ENCODE measurements around the gene VAMP5. TPM values are rescaled to one million over a fixed set of nuclear protein-coding genes. Genes with fewer than 3 reads are reported as not detected.

Gene VAMP5
- total and polyA plus RNA-seq, 9 of the 15 experiments (the other 6 are each of a cell fraction or from before 2014, with no cell fraction given), result 0.54 to 1.9 (median 1.5) TPM; not detected in 2

GRCh38 chr2:85577386-85578242 lies 6.6 kb upstream of the VAMP5 start, which contains the start of gene VAMP8 (continued):
- TF ChIP-seq ATF4 (CRISPR knock-in tag; IDR thresholded peaks at IDR 0.05) (no peak), ZHX1 (conservative IDR thresholded peaks at IDR 0.05; ENCODE audit: low read length) (0 out of 2 replicates have a peak, but pooled peaks have one; percentile 38), ATF2 (CRISPR knock-in tag; IDR thresholded peaks at IDR 0.05) (no peak), ZNF217 (CRISPR knock-in tag; IDR thresholded peaks at IDR 0.05) (no peak), HINFP (tag; conservative IDR thresholded peaks at IDR 0.05; ENCODE audit: low read depth) (no peak), LCOR (CRISPR knock-in tag; IDR thresholded peaks at IDR 0.05) (no peak), DLX4 (CRISPR knock-in tag; IDR thresholded peaks at IDR 0.05) (no peak), SRSF1 (IDR thresholded peaks at IDR 0.05; ENCODE audit: low read depth, low read length) (no peak), BDP1 (IDR thresholded peaks at IDR 0.05; ENCODE audit: insufficient read depth, insufficient read length) (no peak), PHF21A (IDR thresholded peaks at IDR 0.05; ENCODE audit: borderline replicate concordance, low read depth) (no peak), KLF16 (IDR thresholded peaks at IDR 0.05) (no peak), MYC (IDR thresholded peaks at IDR 0.05; ENCODE audit: low read depth, low read length) (no peak), MYC (CRISPR knock-in tag; IDR thresholded peaks at IDR 0.05; ENCODE audit: borderline replicate concordance, low read depth) (no peak), RFX7 (CRISPR knock-in tag; IDR thresholded peaks at IDR 0.05) (no peak), MCM7 (IDR thresholded peaks at IDR 0.05) (no peak), RUNX1 (IDR thresholded peaks at IDR 0.05; ENCODE audit: low read depth) (no peak), YY1 (IDR thresholded peaks at IDR 0.05; ENCODE audit: borderline replicate concordance in 1 of 3, control insufficient read depth in 1 of 3, extremely low read depth in 1 of 3, insufficient read depth in 3 of 3, insufficient read length in 1 of 3, insufficient replicate concordance in 2 of 3, low read depth in 1 of 3, low read length in 2 of 3) (peak in 2 of 3 experiments; percentile 43 to 59), PTTG1 (tag; IDR thresholded peaks at IDR 0.05; ENCODE audit: low read depth) (no peak), TOE1 (IDR thresholded peaks at IDR 0.05; ENCODE audit: borderline replicate concordance) (no peak), TOE1 (CRISPR knock-in tag; IDR thresholded peaks at IDR 0.05; ENCODE audit: borderline replicate concordance, low read depth) (no peak)

All from K562 (cell line).